GM20000 (cell line): ENCODE results near the gene PLEKHA4.
"Not testable (repeated sequence)": the region's sequence is repeated elsewhere in the genome, so short reads cannot be mapped to it uniquely, and the experiment has no call there.

ENCODE experiments used
- DNase-seq: peaks from one replicate; pipeline ENCODE4 v3.0.0; 2012; ENCODE audit warnings: low spot score
- CTCF ChIP-seq: IDR thresholded peaks from 2 replicates; pipeline ENCODE4 v1.5.1; 2012; ENCODE audit warnings: mild to moderate bottlenecking, control low read depth; ENCODE audit errors: extremely low read depth, missing control alignments

Gene PLEKHA4

GRCh38 chr19:48881741-48882657 is 13.6 kb upstream of the PLEKHA4 start:
- DNase-seq = no peak
- no peak for TF ChIP-seq CTCF

DNA sequence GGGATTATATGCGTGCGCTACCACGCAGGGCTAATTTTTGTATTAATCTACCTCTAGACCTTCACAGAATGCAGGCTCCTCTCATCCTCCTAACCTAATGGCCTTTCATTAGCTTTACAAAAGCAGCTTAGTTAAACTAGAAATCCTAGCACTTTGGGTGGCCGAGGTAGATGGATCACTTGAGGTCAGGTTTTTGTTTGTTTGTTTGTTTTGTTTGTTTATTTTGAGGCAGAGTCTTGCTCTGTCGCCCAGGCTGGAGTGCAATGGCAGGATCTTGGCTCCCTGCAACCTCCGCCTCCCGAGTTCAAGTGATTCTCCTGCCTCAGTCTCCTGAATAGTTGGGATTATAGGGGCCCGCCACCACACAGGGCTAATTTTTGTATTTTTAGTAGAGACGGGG is 11.3 kb upstream of the PLEKHA4 start:
- not testable (repeated sequence) for DNase-seq

DNA sequence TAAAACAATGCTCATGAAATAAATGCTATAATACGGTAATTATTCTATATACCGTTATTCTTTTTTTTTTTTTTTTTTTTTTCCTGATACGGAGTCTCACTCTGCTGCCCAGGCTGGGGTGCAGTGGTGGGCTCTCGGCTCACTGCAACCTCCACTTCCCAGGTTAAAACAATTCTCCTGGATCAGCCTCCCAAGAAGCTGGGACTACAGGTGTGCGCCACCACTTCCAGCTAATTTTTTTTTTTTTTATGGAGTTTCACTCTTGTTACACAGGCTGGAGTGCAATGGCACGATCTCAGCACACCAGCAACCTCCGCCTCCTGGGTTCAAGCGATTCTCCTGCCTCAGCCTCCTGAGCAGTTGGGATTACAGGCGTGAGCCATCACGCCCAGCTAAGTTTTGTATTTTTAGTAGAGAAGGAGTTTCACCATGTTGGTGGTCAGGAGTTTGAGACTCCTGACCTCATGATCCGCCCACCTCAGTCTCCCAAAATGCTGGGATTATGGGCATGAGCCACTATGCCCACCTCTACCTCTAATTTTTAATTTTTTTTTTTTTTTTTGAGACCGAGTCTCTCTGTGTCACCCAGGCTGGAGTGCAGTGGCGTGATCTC is 10.7 kb upstream of the PLEKHA4 start:
- TF ChIP-seq CTCF = no peak

DNA sequence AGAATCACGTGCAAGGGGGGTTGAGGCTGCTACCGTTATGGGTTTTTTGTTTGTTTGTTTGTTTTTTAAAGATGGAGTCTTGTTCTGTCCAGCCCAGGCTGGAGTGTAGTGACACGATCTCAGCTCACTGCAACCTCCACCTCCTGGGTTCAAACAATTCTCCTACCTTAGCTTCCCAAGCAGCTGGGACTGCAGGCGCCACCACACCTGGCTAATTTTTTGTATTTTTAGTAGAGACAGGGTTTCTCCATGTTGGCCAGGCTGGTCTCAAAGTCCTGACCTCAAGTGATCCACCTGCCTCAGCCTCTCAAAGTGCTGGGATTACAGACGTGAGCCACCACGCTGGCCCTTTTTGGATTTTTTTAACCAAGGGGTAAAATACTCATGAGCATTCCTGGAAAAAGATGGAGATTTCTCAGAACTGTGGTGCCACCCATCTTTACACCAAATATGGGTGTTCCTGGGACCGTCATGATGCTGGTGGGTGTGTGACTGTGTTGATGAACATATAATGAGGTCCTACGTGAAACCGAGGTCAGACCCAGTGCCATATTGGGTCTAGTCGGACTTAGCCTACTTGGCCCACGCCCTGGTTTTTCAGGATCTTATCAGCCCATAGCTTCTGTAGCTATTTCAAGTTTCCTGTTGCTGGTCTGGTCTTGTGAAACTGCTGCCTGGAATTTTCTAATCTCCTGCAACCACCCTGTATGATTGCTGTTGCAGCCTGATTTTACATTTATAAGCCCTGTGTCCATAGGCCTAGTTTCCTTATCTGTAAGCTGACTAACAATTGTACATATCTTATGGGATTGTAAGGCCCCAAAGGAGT is 10.0 kb upstream of the PLEKHA4 start:
- TF ChIP-seq CTCF = no peak
- DNase-seq = no peak

More for the DNA sequence above, 10.7 kb upstream of the PLEKHA4 start:
- DNase-seq = no peak

DNA sequence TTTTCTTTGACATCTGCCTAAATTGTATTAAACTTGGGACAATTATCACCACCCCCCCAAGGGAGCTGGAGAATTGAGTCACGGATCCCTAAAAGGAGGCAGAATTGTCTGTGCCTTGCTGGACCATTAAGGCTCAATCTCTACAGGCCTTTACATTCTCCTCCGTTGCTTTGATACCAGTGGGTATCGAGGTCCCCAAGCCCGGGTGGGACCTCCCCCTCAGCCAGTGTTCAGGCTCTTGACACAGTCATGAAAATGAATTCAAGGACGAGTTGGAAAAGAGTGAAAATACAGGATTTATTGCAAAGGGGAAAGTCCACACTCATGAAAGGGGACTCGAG is 9.4 kb upstream of the PLEKHA4 start:
- TF ChIP-seq CTCF = no peak
- DNase-seq = no peak

DNA sequence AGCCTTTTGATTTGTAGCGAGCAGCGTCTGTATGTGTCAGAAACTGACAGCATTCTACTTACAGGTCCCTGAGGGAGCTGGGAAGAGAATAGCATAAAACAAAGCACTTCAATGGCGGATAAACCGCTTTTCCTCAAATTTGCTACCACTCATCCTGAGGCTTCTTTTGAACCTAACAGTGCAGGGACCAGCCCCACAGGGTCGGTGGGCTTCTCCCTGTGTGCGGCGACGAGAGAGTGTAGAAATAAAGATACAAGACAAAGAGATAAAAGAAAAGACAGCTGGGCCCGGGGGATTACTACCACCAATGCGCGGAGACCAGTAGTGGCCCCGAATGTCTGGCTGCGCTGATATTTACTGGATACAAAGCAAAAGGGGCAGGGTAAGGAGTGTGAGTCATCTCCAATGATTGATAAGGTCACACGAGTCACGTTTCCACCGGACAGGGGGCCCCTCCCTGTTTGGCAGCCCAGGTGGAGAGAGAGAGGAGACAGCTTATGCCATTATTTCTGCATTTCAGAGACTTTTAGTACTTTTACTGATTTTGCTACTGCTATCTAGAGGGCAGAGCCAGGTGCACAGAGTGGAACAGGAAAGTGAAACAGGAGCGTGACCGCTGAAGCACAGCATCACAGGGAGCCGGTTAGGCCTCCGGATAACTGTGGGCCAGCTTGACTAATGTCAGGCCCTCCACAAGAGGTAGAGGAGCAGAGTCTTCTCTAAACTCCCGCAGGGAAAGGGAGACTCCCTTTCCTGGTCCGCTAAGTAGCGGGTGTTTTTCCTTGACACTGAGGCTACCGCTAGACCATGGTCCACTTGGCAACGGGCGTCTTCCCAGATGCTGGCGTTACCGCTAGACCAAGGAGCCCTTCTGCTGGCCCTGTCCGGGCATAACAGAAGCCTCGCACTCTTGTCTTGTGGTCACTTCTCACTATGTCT is 7.9 kb upstream of the PLEKHA4 start:
- DNase-seq = not testable (repeated sequence)

DNA sequence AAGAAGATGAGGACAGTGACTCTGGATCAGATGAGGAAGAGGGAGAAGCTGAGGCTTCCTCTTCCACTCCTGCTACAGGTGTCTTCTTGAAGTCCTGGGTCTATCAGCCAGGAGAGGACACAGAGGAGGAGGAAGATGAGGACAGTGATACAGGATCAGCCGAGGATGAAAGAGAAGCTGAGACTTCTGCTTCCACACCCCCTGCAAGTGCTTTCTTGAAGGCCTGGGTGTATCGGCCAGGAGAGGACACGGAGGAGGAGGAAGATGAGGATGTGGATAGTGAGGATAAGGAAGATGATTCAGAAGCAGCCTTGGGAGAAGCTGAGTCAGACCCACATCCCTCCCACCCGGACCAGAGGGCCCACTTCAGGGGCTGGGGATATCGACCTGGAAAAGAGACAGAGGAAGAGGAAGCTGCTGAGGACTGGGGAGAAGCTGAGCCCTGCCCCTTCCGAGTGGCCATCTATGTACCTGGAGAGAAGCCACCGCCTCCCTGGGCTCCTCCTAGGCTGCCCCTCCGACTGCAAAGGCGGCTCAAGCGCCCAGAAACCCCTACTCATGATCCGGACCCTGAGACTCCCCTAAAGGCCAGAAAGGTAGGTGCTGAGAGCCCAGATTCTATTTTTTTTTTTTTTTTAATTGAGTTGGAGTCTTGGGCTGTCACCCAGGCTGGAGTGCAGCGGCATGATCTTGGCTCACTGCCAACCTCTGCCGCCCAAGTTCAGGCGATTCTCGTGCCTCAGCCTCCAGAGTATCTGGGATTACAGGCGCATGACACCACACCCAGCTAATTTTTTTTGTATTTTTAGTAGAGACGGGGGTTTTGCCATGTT is 6.1 kb upstream of the PLEKHA4 start:
- DNase-seq = no peak
- TF ChIP-seq CTCF = no peak
